CD8-positive, alpha-beta memory T cell (primary cell): Measurements from ENCODE around the gene PCDHGB7. TPM values are rescaled to one million over a fixed set of nuclear protein-coding genes. Genes with fewer than 3 reads are reported as not detected.
A peak's percentile ranks its signal among the peaks of the same experiment; 100 is the strongest.
"Not testable (repeated sequence)": the region's sequence is repeated elsewhere in the genome, so short reads cannot be mapped to it uniquely, and the experiment has no call there.

Experiments used
- CTCF ChIA-PET: fragments of 350-600 bp; sonication (Branson Sonifier 250); formaldehyde crosslinking; loops from one replicate; lab custom pipeline; 2021; ENCODE audit warnings: antibody characterized with exemption; lab: Charles Lee
- POLR2A ChIA-PET: fragments of 350-600 bp; sonication (Branson Sonifier 250); formaldehyde crosslinking; loops from one replicate; lab custom pipeline; 2021; ENCODE audit warnings: antibody characterized with exemption; lab: Charles Lee
- DNase-seq, 5 donors: peaks; one replicate each; pipeline versions ENCODE4 v3.0.0 to v3.0.0-alpha.2; 2020 to 2022; ENCODE audit warnings: mixed read lengths in 1 of 5
- H3K27ac ChIP-seq: one replicate; pipeline ENCODE4 v1.7.0; 2013; ENCODE audit warnings: low read depth, mild to moderate bottlenecking, low read length, moderate library complexity
- H3K27me3 ChIP-seq: 2 replicates; pipeline ENCODE4 v1.7.0; 2013; ENCODE audit warnings: low read length, mild to moderate bottlenecking; ENCODE audit not compliant: insufficient read depth, poor library complexity, severe bottlenecking
- H3K36me3 ChIP-seq: 2 replicates; pipeline ENCODE4 v1.7.0; 2013; ENCODE audit warnings: mild to moderate bottlenecking, low read length, moderate library complexity; ENCODE audit not compliant: insufficient read depth
- H3K4me1 ChIP-seq: 2 replicates; pipeline ENCODE4 v1.7.0; 2013; ENCODE audit warnings: mild to moderate bottlenecking, low read length, moderate library complexity; ENCODE audit not compliant: insufficient read depth
- H3K4me3 ChIP-seq: 2 replicates; pipeline ENCODE4 v1.7.0; 2013; ENCODE audit warnings: mild to moderate bottlenecking, low read length
- H3K9me3 ChIP-seq: 2 replicates; pipeline ENCODE4 v1.7.0; 2013; ENCODE audit warnings: mild to moderate bottlenecking, low read length
- H3K27ac Mint-ChIP-seq, 8 donors: one replicate each; pipeline ENCODE4 v1.8.0; 2020 to 2021; ENCODE audit warnings: mixed read lengths in 8 of 8, mild to moderate bottlenecking in 6 of 8, inconsistent platforms in 3 of 8, moderate library complexity in 3 of 8
- H3K27me3 Mint-ChIP-seq, 2 donors: one replicate each; pipeline ENCODE4 v1.8.0; 2020 to 2021; ENCODE audit warnings: mixed read lengths in 2 of 2, mild to moderate bottlenecking in 1 of 2, moderate library complexity in 1 of 2
- H3K36me3 Mint-ChIP-seq, 3 donors: one replicate each; pipeline ENCODE4 v1.8.0; 2020 to 2021; ENCODE audit warnings: mixed read lengths in 3 of 3, inconsistent platforms in 1 of 3, mild to moderate bottlenecking in 1 of 3
- H3K4me1 Mint-ChIP-seq, 3 donors: one replicate each; pipeline ENCODE4 v1.8.0; 2020 to 2021; ENCODE audit warnings: mixed read lengths in 3 of 3, inconsistent platforms in 1 of 3, mild to moderate bottlenecking in 1 of 3
- H3K4me3 Mint-ChIP-seq, 7 donors: one replicate each; pipeline ENCODE4 v1.8.0; 2020 to 2021; ENCODE audit warnings: mixed read lengths in 7 of 7, mild to moderate bottlenecking in 6 of 7, moderate library complexity in 4 of 7, inconsistent platforms in 2 of 7
- H3K9me3 Mint-ChIP-seq, 5 donors: one replicate each; pipeline ENCODE4 v1.8.0; 2020 to 2022; ENCODE audit warnings: mixed read lengths in 5 of 5, mild to moderate bottlenecking in 3 of 5, moderate library complexity in 2 of 5, inconsistent platforms in 1 of 5
- polyA plus RNA-seq: library from polyadenylated mRNA; unstranded; fragments of 300-500 nt; fragmentation: Illumina TruSeq; gene quantifications from one replicate; pipeline ENCODE4 v1.2.3, GENCODE V29; 2021
- total RNA-seq, 2 experiments: library from RNA; stranded (reverse); gene quantifications; one replicate each; pipeline ENCODE4 v1.2.3, GENCODE V29; 2021

PCDHGB7 gene
- total and polyA plus RNA-seq, 3 experiments from 2014 or later: 0.11 TPM; not detected in 2

DNA sequence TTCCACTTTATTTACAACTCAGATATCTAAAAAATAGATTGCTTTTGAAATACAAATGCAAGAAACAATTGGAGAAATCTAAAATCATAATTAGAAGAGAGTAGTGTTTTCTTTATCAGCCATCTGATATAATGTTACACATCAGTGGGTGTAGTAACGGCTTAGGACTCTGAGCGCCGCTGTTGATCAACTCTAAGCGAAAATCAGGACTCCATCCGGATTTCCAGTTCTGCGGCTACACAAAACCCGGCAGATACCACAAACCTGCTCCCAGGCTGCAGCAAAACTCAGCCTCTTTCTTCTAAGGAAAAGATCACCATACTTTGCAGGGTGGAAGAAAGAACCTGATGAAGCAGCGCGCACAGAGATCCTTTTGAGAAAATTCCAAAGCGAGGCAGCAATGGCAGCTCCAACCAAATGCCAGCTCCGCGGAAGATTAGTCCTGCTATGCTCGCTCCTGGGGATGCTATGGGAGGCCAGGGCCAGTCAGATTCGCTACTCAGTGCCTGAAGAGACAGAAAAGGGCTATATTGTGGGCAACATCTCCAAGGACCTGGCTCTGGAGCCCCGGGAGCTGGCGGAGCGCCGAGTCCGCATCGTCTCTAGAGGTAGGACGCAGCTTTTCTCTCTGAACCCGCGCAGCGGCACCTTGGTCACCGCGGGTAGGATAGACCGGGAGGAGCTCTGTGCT, 14.8 kb upstream of the PCDHGB7 start, which contains the start of gene PCDHGA9:
PCDHGA9 (plus strand) TSS at position 226 of the 691 bp plus-strand sequence; CDS start at position 401, 175 bp downstream.
- H3K27me3 ChIP-seq: peaks cover 25% of the 10 kb centered on the region
- H3K36me3 ChIP-seq: no peaks in the 10 kb centered on the region
- Mint-ChIP-seq H3K27me3 (peaks cover 60 to 72% of the 10 kb centered on the region in 2 donors), H3K27ac (no peak within 1 kb of the TSS), H3K4me1 (no peaks in the 10 kb centered on the region), H3K4me3 (peak within 1 kb of the TSS in 5 of 7 donors; percentile 50 to 82 (median 60)), H3K36me3 (peaks cover 0 to 9% (median 3%) of the 10 kb centered on the region in 3 donors), H3K9me3 (peaks cover 17 to 59% (median 46%) of the 10 kb centered on the region in 5 donors)
- peak within 1 kb of the TSS; percentile 13 for H3K4me3 ChIP-seq
- POLR2A ChIA-PET: no interaction called here
- H3K27ac ChIP-seq: no peak within 1 kb of the TSS
- CTCF ChIA-PET: interaction anchor here (1.0 kb wide), 1 partner anchor 10 kb away, joined by 3 read pairs; the partner anchor contains the start of gene PCDHGA10
- no peaks in the 10 kb centered on the region for H3K9me3 ChIP-seq
- DNase-seq: no peak
- H3K4me1 ChIP-seq: no peaks in the 10 kb centered on the region

DNA sequence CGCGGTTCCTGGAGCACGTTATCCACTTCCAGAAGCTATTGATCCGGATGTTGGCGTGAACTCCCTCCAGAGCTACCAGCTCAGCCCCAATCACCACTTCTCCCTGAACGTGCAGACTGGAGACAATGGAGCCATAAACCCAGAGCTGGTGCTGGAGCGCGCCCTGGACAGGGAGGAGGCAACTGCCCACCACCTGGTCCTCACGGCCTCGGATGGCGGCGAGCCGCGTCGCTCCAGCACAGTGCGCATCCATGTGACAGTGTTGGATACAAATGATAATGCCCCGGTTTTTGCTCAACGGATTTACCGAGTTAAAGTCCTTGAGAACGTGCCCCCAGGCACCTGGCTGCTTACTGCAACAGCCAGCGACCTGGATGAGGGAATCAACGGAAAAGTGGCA, 14.1 kb upstream of the PCDHGB7 start:
- ChIA-PET POLR2A (no interaction called here), CTCF (interaction anchor here (1.0 kb wide), 1 partner anchor 9 kb away, joined by 3 read pairs; the partner anchor contains the start of gene PCDHGA10)
- Histone ChIP-seq H3K4me1 (no peaks in the 10 kb centered on the region), H3K9me3 (no peaks in the 10 kb centered on the region), H3K27me3 (peaks cover 25% of the 10 kb centered on the region), H3K36me3 (no peaks in the 10 kb centered on the region), H3K27ac (no peak overlapping the region), H3K4me3 (no peak overlapping the region)
- H3K27ac Mint-ChIP-seq: no peak overlapping the region
- DNase-seq: no peak
- peaks cover 0 to 2% (median 0%) of the 10 kb centered on the region in 3 donors for H3K4me1 Mint-ChIP-seq
- peaks cover 17 to 64% (median 49%) of the 10 kb centered on the region in 5 donors for H3K9me3 Mint-ChIP-seq
- H3K27me3 Mint-ChIP-seq: peaks cover 64 to 77% of the 10 kb centered on the region in 2 donors
- peaks cover 0 to 12% (median 3%) of the 10 kb centered on the region in 3 donors for H3K36me3 Mint-ChIP-seq
- H3K4me3 Mint-ChIP-seq: no peak overlapping the region

DNA sequence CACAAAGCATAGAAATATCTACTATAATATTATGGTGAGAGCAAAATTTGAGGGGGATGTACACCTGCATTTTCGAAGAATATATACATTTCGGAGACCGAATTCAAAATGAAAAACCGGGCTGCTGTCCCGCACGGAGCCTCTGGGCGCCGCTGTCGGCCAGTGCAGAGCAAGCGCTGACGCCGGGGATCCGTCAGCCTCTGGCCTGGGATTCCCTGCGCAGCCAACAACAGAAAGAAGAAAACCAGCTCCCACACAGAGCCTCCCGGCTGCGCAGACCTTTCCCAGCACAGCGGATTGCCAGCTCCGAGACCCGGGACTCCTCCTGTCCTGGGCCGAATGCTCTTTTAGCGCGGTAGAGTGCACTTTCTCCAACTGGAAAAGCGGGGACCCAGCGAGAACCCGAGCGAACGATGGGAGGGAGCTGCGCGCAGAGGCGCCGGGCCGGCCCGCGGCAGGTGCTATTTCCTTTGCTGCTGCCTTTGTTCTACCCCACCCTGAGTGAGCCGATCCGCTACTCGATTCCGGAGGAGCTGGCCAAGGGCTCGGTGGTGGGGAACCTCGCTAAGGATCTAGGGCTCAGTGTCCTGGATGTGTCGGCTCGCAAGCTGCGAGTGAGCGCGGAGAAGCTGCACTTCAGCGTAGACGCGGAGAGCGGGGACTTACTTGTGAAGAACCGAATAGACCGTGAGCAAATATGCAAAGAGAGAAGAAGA, 9.5 kb upstream of the PCDHGB7 start, which contains the start of gene PCDHGB6:
PCDHGB6 (plus strand) TSS at position 232 of the 716 bp plus-strand sequence; CDS start at position 414, 182 bp downstream.
- H3K9me3 ChIP-seq, H3K4me1 ChIP-seq, H3K4me1 Mint-ChIP-seq, H3K4me3 ChIP-seq, POLR2A ChIA-PET, H3K27ac ChIP-seq, H3K36me3 ChIP-seq: not testable (repeated sequence)
- Mint-ChIP-seq H3K9me3 (peaks cover 20 to 62% (median 48%) of the 10 kb centered on the region in 5 donors), H3K27me3 (peaks cover 71 to 77% of the 10 kb centered on the region in 2 donors), H3K36me3 (peaks cover 0 to 12% (median 1%) of the 10 kb centered on the region in 3 donors), H3K4me3 (peak within 1 kb of the TSS in 3 of 7 donors; percentile 25 to 44 (median 26)), H3K27ac (peak within 1 kb of the TSS in 2 of 8 donors; percentile 26 to 93)
- peaks cover 41% of the 10 kb centered on the region for H3K27me3 ChIP-seq
- peak in 1 of 5 donors; percentile 13 for DNase-seq
- CTCF ChIA-PET: interaction anchor here (0.8 to 1.5 kb wide), 3 partner anchors 9 to 159 kb away, joined by 3 to 4 read pairs (median 3); partner anchors contain the start of gene PCDHGB7

DNA sequence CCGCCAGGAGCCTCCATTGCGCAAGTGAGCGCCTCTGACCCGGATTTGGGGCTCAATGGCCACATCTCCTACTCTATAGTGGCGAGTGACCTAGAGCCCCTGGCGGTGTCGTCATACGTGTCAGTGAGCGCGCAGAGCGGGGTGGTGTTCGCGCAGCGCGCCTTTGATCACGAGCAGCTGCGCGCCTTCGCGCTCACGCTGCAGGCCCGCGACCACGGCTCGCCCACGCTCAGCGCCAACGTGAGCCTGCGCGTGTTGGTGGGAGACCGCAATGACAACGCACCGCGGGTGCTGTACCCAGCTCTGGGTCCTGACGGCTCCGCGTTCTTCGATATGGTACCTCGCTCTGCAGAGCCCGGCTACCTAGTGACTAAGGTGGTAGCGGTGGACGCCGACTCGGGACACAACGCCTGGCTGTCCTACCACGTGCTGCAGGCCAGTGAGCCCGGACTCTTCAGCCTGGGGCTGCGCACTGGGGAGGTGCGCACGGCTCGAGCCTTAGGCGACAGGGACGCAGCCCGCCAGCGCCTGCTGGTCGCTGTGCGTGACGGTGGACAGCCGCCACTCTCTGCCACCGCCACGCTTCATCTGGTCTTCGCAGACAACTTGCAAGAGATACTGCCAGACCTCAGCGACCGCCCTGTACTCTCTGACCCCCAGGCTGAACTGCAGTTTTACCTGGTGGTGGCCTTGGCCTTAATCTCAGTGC, 7.7 kb upstream of the PCDHGB7 start:
- POLR2A ChIA-PET: no interaction called here
- H3K27ac ChIP-seq: no peak overlapping the region
- no peak overlapping the region for H3K4me3 ChIP-seq
- H3K27me3 Mint-ChIP-seq: peaks cover 72 to 79% of the 10 kb centered on the region in 2 donors
- no peak for DNase-seq
- H3K9me3 Mint-ChIP-seq: peaks cover 23 to 61% (median 56%) of the 10 kb centered on the region in 5 donors
- no peaks in the 10 kb centered on the region for H3K36me3 ChIP-seq
- peaks cover 7% of the 10 kb centered on the region for H3K4me1 ChIP-seq
- H3K9me3 ChIP-seq: no peaks in the 10 kb centered on the region
- peaks cover 0 to 17% (median 4%) of the 10 kb centered on the region in 3 donors for H3K36me3 Mint-ChIP-seq
- peaks cover 16 to 20% (median 17%) of the 10 kb centered on the region in 3 donors for H3K4me1 Mint-ChIP-seq
- peak overlapping the region in 1 of 8 donors; percentile 83 for H3K27ac Mint-ChIP-seq
- CTCF ChIA-PET: no interaction called here
- H3K4me3 Mint-ChIP-seq: no peak overlapping the region
- peaks cover 54% of the 10 kb centered on the region for H3K27me3 ChIP-seq

DNA sequence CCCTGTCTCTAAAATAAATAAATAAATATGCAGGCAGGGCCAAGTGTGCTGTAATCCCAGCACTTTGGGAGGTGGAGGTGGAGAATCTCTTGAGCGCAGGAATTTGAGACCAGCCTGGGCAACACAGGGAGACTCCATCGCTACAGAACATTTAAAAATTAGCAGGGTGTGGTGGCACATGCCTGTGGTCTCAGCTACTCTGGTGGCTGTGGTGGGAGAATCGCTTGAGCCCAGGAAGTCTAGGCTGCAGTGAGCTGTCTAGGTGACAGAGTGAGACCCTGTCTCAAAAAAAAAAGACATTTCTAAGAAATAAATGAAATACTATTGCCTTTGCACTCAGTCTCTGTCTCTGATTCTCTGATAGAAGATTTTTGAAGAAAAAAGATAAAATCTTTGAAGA, 5.9 kb upstream of the PCDHGB7 start:
- CTCF ChIA-PET: no interaction called here
- no peaks in the 10 kb centered on the region for H3K9me3 ChIP-seq
- peaks cover 67 to 76% of the 10 kb centered on the region in 2 donors for H3K27me3 Mint-ChIP-seq
- no peak overlapping the region for H3K27ac Mint-ChIP-seq
- POLR2A ChIA-PET: no interaction called here
- H3K4me3 ChIP-seq: no peak overlapping the region
- peaks cover 17 to 26% (median 18%) of the 10 kb centered on the region in 3 donors for H3K4me1 Mint-ChIP-seq
- no peak overlapping the region for H3K4me3 Mint-ChIP-seq
- H3K36me3 Mint-ChIP-seq: peaks cover 0 to 16% (median 4%) of the 10 kb centered on the region in 3 donors
- peaks cover 57% of the 10 kb centered on the region for H3K27me3 ChIP-seq
- H3K36me3 ChIP-seq: no peaks in the 10 kb centered on the region
- H3K4me1 ChIP-seq: peaks cover 7% of the 10 kb centered on the region
- DNase-seq: no peak
- no peak overlapping the region for H3K27ac ChIP-seq
- peaks cover 16 to 58% (median 55%) of the 10 kb centered on the region in 5 donors for H3K9me3 Mint-ChIP-seq

DNA sequence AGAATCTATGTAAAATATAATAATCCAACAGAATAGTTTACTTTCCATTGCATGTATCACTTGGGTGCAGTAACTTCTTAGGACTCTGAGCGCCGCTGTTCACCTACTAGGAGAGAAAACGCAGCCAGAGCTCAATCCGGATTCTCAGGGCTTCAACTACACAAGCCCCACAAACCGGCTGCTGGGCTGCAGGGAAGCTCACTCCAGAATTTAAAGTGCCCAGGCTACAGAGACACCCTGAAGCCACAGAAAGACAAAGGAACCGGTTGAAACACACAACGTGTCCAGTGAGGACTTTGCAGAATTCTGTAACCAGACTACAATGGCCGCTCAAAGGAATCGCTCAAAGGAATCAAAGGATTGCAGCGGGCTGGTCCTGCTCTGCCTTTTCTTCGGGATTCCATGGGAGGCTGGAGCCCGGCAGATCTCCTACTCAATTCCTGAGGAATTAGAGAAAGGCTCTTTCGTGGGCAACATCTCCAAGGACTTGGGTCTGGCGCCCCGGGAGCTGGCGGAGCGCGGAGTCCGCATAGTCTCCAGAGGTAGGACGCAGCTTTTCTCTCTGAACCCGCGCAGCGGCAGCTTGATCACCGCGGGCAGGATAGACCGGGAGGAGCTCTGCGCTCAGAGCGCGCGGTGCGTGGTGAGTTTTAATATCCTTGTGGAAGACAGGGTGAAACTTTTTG, 4.5 kb upstream of the PCDHGB7 start, which contains the start of gene PCDHGA10:
PCDHGA10 (plus strand) TSS at position 134 of the 686 bp plus-strand sequence; CDS start at position 323, 189 bp downstream.
- DNase-seq: peak; percentile 33 to 61 (median 41)
- ChIA-PET POLR2A (no interaction called here), CTCF (interaction anchor here (0.7 to 2.1 kb wide), 12 partner anchors 10 to 151 kb away, joined by 3 to 10 read pairs (median 4); partner anchors contain the start of genes PCDHGA9 and TAF7)
- Mint-ChIP-seq H3K4me3 (peak within 1 kb of the TSS; percentile 77 to 95 (median 84)), H3K27me3 (peaks cover 63 to 77% of the 10 kb centered on the region in 2 donors), H3K36me3 (peaks cover 0 to 19% (median 4%) of the 10 kb centered on the region in 3 donors), H3K4me1 (peaks cover 20 to 29% (median 21%) of the 10 kb centered on the region in 3 donors), H3K9me3 (peaks cover 16 to 57% (median 55%) of the 10 kb centered on the region in 5 donors), H3K27ac (peak within 1 kb of the TSS in 2 of 8 donors; percentile 10 to 38)
- Histone ChIP-seq H3K36me3 (no peaks in the 10 kb centered on the region), H3K27ac (no peak within 1 kb of the TSS), H3K4me1 (peaks cover 7% of the 10 kb centered on the region), H3K4me3 (peak within 1 kb of the TSS; percentile 77), H3K27me3 (peaks cover 59% of the 10 kb centered on the region), H3K9me3 (no peaks in the 10 kb centered on the region)
